HL-60 (cell line): ENCODE data around the gene IFNLR1.

ENCODE experiments used
- DNase-seq, 2 experiments: peaks; one replicate each; pipeline ENCODE4 v3.0.0-alpha.2; 2010 to 2020; ENCODE audit warnings: low read depth in 1 of 2, low spot score in 1 of 2
- H3K27ac ChIP-seq: fragments of 250-450 bp; sonication (Bioruptor Pico); replicated peaks from 2 replicates; pipeline ENCODE4 v1.5.1; 2020; ENCODE audit warnings: mild to moderate bottlenecking, moderate library complexity
- H3K27me3 ChIP-seq: fragments of 250-450 bp; sonication (Bioruptor Pico); 2 replicates; pipeline ENCODE4 v1.5.1; 2021; ENCODE audit warnings: mild to moderate bottlenecking, moderate library complexity; ENCODE audit not compliant: insufficient read depth, poor library complexity, severe bottlenecking
- H3K4me3 ChIP-seq: replicated peaks from 2 replicates; pipeline ENCODE4 v1.5.1; 2011; ENCODE audit warnings: mild to moderate bottlenecking, control low read depth, low read length; ENCODE audit not compliant: insufficient read depth
- GABPA ChIP-seq: IDR thresholded peaks from 2 replicates; pipeline ENCODE4 v1.6.1; 2012; ENCODE audit warnings: low read depth
- POLR2AphosphoS5 ChIP-seq: IDR thresholded peaks from 2 replicates; pipeline ENCODE4 v1.6.1; 2012; ENCODE audit warnings: low read depth
- REST ChIP-seq: IDR thresholded peaks from 2 replicates; pipeline ENCODE4 v1.6.1; 2012; ENCODE audit warnings: low read depth; ENCODE audit not compliant: insufficient replicate concordance
- SPI1 ChIP-seq: IDR thresholded peaks from 2 replicates; pipeline ENCODE4 v1.6.1; 2012; ENCODE audit warnings: low read depth, mild to moderate bottlenecking, borderline replicate concordance
- TF ChIP-seq, protein P1 (sequence below): IDR thresholded peaks from one replicate; pipeline ENCODE4 v1.5.1; 2011; ENCODE audit warnings: low read length, control low read depth, inconsistent platforms; ENCODE audit not compliant: insufficient read depth

IFNLR1 gene

GRCh38 chr1:24202987-24203386, 15.9 kb upstream of the IFNLR1 start:
- no peak overlapping the region for H3K4me3 ChIP-seq
- DNase-seq: no peak
- no peak overlapping the region for H3K27ac ChIP-seq
- H3K27me3 ChIP-seq: no peaks in the 10 kb centered on the region
- no peak for TF ChIP-seq SPI1
- no peak for TF ChIP-seq POLR2AphosphoS5
- TF ChIP-seq, protein P1, sequence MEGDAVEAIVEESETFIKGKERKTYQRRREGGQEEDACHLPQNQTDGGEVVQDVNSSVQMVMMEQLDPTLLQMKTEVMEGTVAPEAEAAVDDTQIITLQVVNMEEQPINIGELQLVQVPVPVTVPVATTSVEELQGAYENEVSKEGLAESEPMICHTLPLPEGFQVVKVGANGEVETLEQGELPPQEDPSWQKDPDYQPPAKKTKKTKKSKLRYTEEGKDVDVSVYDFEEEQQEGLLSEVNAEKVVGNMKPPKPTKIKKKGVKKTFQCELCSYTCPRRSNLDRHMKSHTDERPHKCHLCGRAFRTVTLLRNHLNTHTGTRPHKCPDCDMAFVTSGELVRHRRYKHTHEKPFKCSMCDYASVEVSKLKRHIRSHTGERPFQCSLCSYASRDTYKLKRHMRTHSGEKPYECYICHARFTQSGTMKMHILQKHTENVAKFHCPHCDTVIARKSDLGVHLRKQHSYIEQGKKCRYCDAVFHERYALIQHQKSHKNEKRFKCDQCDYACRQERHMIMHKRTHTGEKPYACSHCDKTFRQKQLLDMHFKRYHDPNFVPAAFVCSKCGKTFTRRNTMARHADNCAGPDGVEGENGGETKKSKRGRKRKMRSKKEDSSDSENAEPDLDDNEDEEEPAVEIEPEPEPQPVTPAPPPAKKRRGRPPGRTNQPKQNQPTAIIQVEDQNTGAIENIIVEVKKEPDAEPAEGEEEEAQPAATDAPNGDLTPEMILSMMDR: no peak
- no peak for TF ChIP-seq GABPA
- TF ChIP-seq REST: no peak

GRCh38 chr1:24202556-24202955, 15.5 kb upstream of the IFNLR1 start:
- Histone ChIP-seq H3K27ac (no peak overlapping the region), H3K4me3 (no peak overlapping the region), H3K27me3 (no peaks in the 10 kb centered on the region)
- TF ChIP-seq, protein P1: no peak
- no peak for TF ChIP-seq GABPA
- no peak for TF ChIP-seq REST
- no peak for TF ChIP-seq SPI1
- no peak for TF ChIP-seq POLR2AphosphoS5
- no peak for DNase-seq

- DNase-seq: peak in 1 of 2 experiments; percentile 51
- Histone ChIP-seq H3K27me3 (no peaks in the 10 kb centered on the region), H3K27ac (no peak overlapping the region), H3K4me3 (no peak overlapping the region)
- TF ChIP-seq, protein P1: peak; percentile 66
- TF ChIP-seq SPI1 (no peak), GABPA (no peak)
Measured at GRCh38 chr1:24201941-24202440, 14.9 kb upstream of the IFNLR1 start.

DNA sequence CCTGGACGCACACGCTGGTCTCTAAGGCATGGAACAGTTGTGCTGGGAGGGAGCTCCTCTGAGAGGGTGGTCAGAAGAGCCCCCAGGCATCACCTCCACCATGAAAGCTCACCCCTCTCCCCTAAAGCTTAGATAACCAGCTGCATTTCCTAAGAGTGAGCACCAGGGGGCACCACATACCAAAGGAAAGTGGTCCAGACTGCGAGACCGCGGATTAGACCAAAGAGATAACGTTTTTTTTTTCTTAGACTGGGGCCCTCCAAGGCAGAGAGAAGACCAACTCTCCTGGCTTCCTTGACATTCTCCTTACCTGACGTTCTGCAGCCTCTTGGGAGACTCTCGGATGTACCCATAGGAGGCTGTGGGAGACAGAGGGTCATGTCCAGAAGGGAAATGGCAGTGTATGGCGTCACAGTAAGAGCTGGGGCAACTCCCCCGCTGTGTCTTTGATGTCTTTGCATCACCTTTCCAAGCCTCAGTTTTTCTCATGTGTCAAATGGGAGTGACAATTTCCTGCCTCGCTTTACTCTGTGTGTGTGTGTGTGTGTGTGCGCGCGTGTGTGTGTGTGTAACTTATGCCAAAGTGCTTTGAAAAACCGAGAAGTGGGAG, 12.3 kb upstream of the IFNLR1 start:
- Histone ChIP-seq H3K4me3 (no peak overlapping the region), H3K27ac (no peak overlapping the region), H3K27me3 (no peaks in the 10 kb centered on the region)
- TF ChIP-seq, protein P1: peak; percentile 57
- TF ChIP-seq REST: no peak
- peak in 1 of 2 experiments; percentile 67 for DNase-seq
